GM18861 (cell line): ENCODE results near the gene WDR6.
A peak's percentile ranks its signal among the peaks of the same experiment; 100 is the strongest.

ENCODE experiments used
- ATAC-seq: cut with Tn5 transposase; IDR thresholded peaks from one replicate; pipeline ENCODE4 v1.9.1; 2021; ENCODE audit not compliant: unreplicated experiment

WDR6 gene

DNA sequence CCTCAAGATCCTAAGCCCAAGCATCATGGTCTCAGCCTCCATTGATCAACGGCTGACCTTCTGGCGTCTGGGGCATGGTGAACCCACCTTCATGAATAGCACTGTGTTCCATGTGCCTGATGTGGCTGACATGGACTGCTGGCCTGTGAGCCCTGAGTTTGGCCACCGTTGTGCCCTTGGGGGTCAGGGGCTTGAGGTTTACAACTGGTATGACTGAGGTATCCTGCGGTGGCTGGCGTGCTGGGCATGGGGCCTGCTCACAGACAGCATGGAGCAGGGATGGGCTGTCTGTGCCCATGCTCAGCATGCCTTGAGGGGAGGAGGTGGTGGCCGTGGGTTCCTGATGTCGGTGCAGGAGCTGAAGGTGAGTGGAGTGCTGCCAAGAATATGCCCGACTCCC lies 7.9 kb downstream of the WDR6 start:
- no peak for ATAC-seq

DNA sequence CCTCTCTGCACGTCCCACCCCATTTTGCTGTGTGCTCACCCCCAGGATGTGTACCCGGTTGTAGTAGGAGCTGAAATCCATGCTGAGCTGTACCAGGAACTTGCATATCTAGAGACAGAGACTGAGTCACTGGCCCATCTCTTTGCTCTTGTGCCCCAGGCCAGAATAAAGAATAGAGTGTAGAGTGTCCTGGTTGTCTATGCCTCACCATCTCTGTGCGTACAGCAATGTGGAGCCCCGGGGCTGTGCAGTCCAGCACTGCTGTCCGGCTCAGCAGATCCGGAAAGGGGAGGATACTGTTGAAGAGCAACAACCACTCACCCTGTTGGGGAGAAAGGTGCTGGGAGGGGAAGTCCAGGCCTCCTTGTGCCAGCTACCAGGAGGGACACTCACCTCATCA lies 8.6 kb downstream of the WDR6 start:
- ATAC-seq: no peak

GRCh38 chr3:49016414-49017228 lies 9.4 kb downstream of the WDR6 start:
- ATAC-seq: no peak

- ATAC-seq: no peak
Measured at GRCh38 chr3:49017229-49017970, 10.2 kb downstream of the WDR6 start.

DNA sequence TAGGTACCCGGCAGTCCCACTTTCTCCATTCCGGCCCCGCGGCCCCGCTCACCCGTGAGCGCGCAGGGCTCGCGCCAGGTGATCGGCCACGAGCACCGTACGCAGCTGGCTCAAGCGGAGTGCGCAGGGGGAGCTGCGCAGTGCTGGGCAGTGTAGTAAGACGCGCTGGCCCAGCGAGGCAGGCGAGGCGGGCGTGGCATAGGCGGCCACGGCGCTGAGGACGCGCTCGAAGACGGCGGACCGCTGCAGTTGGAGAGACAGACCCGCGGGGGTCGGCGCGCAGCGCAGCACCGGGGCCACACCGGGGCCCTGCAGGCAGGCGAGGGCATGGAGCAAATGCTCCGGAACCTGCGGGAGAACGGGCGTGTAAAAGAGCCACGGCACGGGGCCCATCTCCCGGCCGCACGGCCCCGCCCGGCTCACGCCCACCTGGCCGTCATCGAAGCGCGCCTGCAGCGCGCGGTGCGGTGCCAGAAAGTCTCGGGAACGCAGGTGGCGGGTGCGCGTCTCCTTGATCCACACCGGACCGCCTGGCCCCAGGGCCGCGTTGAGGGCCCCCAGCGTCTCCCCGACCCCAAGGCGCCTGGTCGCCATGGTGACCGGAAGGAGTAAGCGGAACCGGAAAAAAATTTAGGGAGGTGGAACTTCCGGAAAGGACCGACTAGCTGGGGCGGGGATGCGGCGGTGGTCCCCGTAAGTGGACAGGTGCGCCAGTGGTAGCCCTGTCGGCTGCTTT lies 10.9 kb downstream of the WDR6 start, which contains the start of gene DALRD3:
TSS of gene DALRD3 (minus strand) at position 610 of the 736 bp plus-strand sequence. CDS start at position 594, 16 bp downstream.
- no peak for ATAC-seq

GRCh38 chr3:49018707-49019006 lies 11.5 kb downstream of the WDR6 start:
- no peak for ATAC-seq

- no peak for ATAC-seq
Measured at GRCh38 chr3:49019941-49020329, 12.7 kb downstream of the WDR6 start.

- ATAC-seq: no peak
Measured at GRCh38 chr3:49020330-49021212, 13.4 kb downstream of the WDR6 start.

DNA sequence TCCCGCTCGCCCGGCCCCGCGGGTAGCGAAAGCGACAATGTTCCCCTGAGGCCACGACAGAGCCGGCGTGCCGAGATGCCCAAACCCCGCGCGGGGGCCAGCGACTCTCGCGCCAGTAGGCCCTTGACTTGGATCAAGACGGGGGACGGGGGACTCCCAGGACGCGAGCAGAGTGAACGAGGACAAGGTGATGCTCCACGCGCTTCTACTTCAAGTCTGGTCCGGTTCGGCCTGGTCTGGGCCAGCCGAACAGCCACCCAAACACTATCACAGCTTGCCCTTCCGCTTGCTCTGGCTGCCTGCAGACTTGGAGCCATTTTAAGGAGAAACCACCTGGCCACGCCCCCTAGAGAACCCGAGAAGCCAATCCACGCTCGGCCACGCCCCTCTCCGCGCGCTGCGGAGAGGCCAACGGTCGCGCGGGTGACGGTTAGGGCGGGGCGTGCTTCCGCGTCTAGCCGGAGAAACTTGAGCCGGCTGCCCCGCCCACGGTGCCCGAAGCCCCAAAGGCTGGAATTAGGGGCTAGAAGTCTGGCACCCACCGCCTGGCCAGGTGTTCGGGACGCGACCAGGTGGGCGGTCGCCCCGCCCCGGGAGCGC lies 14.1 kb downstream of the WDR6 start:
- ATAC-seq: peak; percentile 37

- ATAC-seq: peak; percentile 44
Measured at GRCh38 chr3:49021813-49022687, 14.9 kb downstream of the WDR6 start, which contains the start of gene NDUFAF3. NDUFAF3 (plus strand) TSS chr3:49022121; CDS start chr3:49022145, 24 bp downstream.

- ATAC-seq: no peak
Measured at GRCh38 chr3:49022688-49023171, 15.5 kb downstream of the WDR6 start.

- ATAC-seq: no peak
Measured at GRCh38 chr3:49023775-49024174, 16.6 kb downstream of the WDR6 start.

DNA sequence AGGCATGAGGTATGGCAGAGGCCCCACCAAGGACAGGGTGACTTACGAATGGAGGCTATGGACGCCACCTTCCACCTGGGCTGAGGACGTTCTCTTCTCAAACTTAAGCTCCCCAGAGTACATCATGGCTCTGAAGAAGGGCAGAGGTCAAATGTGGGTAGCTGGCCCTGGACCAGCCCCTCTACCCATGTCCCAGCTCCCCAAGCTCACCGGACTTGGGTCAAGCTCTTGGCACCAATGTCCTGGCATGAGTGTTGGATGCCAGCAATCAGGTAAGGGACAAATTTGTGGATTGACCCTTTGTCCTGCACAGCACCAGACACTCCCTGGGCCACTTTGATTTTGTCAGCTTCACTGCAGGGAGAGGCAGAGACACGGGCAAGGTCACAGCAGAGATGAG lies 17.3 kb downstream of the WDR6 start:
- no peak for ATAC-seq

- ATAC-seq: no peak
Measured at GRCh38 chr3:49025005-49025792, 18.0 kb downstream of the WDR6 start.

DNA sequence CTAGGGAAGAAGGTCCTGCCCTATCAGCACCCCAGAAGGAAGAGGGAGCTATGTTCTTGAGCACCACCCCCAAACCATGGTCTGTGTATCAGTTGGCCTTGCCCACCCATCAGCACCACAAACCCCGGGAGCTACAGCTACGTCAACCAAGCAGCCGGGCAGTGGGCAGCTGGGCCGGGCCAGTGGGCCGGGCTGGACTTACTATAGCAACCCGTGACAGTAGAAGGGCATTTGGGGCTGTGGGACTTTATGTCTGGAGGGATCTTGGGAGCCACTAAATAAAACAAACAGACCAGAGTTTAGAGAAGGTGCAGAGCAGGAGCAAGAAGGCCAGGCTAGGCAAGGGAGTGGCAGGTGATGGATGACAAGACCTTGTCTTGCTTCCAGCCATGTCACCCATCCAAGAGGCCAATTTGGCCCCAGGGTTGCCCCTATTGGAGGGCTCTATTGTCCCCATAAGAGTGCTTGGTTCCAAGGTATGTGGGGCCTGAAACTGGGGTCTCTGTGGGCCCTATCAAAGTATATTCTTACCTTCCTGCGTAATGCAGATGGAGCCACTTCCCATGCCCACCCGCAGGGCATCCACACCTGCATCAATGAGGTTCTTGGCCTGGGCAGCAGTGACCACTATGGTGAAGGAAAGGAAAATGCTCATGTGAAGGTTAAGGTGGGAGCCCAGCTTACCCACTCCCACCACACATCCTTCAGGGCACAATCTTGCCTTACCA lies 18.8 kb downstream of the WDR6 start:
- ATAC-seq: no peak

DNA sequence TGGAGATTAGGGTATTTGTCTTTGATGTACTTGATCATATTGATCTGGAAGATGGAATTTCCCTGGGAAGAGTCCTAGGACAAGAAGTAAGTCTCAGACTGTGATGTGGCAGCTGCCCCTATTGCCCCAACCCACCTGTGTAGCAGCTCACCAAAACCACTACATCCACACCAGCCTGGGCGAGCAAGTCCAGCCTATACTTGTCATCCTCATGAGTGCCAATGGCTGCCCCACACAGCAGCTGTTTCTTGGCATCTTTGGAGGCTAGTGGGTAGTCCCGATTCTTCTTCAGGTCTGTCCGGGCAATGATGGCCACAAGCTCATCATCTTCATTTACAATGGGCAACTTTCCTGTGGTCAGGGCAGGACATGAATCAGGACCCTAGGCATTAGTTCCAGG lies 19.3 kb downstream of the WDR6 start:
- no peak for ATAC-seq

GRCh38 chr3:49027634-49028033 lies 20.4 kb downstream of the WDR6 start:
- no peak for ATAC-seq

DNA sequence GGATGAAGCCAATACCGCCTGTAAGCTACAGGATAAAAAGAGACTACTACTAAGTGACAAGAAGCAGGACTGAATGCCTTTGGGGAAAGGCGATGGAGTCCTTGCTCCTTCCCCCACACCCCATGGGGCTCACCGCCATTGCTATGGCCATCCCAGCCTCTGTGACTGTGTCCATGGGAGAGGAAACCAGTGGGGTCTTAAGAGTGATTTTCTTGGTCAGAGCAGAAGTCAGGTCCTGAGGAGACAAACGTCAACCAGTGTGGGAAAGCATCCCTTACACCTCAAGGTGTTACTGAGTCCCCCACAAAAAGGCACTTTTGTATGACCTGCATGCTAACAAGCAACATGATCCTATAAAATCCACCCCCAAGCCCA lies 21.1 kb downstream of the WDR6 start:
- no peak for ATAC-seq
